Progenitor cell of endocrine pancreas (in vitro differentiated cells): ENCODE measurements around the gene ITPR2. TPM values are rescaled to one million over a fixed set of nuclear protein-coding genes. Genes with fewer than 3 reads are reported as not detected.
"Not testable (repeated sequence)": the region's sequence is repeated elsewhere in the genome, so short reads cannot be mapped to it uniquely, and the experiment has no call there.

Experiments
- DNase-seq: peaks from one replicate; pipeline ENCODE4 v3.0.0; 2021; ENCODE audit warnings: low spot score; ENCODE audit not compliant: unreplicated experiment
- H3K27ac Mint-ChIP-seq: 2 replicates; pipeline ENCODE4 v1.8.0; 2021; ENCODE audit warnings: mild to moderate bottlenecking, moderate library complexity, mixed read lengths
- H3K27me3 Mint-ChIP-seq: 2 replicates; pipeline ENCODE4 v1.8.0; 2021; ENCODE audit warnings: mixed read lengths
- H3K36me3 Mint-ChIP-seq: 2 replicates; pipeline ENCODE4 v1.8.0; 2022; ENCODE audit warnings: mixed read lengths; ENCODE audit not compliant: insufficient read depth
- H3K4me1 Mint-ChIP-seq: 2 replicates; pipeline ENCODE4 v1.8.0; 2021; ENCODE audit warnings: low read depth, mixed read lengths
- H3K4me3 Mint-ChIP-seq: 2 replicates; pipeline ENCODE4 v1.8.0; 2021; ENCODE audit warnings: low read depth, mild to moderate bottlenecking, moderate library complexity, mixed read lengths
- H3K9me3 Mint-ChIP-seq: 2 replicates; pipeline ENCODE4 v1.8.0; 2021; ENCODE audit warnings: low read depth, mixed read lengths
- CTCF ChIP-seq: fragments of 200-600 bp; sonication (generic); IDR thresholded peaks from one replicate; pipeline ENCODE4 v1.5.0; 2021; ENCODE audit warnings: antibody characterized with exemption, mild to moderate bottlenecking; ENCODE audit not compliant: unreplicated experiment
- total RNA-seq: library from RNA; stranded (reverse); gene quantifications from 2 replicates; pipeline ENCODE4 v1.2.1, GENCODE V29; 2021

The ITPR2 gene
- total RNA-seq, 1 donor from 2014 or later = 72.4 TPM

- Mint-ChIP-seq H3K36me3 (peaks cover 21% of the 10 kb centered on the region), H3K9me3 (peaks cover 6% of the 10 kb centered on the region)
- no peak for TF ChIP-seq CTCF
Measured at GRCh38 chr12:26648066-26648465, 184.9 kb downstream of the ITPR2 start.

DNA sequence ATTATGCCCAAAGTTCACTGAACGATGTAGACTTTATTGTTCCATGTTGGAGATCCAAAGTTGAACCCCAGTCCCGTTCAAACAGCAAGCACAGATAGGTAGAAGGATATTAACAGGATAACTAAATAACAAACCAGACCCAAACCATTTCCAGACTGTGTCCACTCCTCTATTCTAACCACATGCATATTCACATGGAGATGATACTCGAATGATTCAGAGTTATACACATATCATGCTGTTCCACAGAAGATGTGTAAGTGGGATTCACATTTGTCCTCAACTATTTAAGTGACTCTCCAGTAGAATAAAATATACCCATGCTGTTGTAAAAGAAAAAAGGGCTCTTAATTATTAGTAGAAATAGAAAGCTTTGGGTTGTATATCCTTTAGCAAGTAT is 185.9 kb downstream of the ITPR2 start:
- Mint-ChIP-seq H3K36me3 (peaks cover 20% of the 10 kb centered on the region), H3K27ac (no peak overlapping the region), H3K4me1 (peaks cover 5% of the 10 kb centered on the region), H3K27me3 (no peaks in the 10 kb centered on the region), H3K9me3 (peaks cover 6% of the 10 kb centered on the region), H3K4me3 (no peak overlapping the region)
- no peak for DNase-seq
- TF ChIP-seq CTCF = no peak

More at GRCh38 chr12:26648066-26648465, 184.9 kb downstream of the ITPR2 start:
- H3K27me3 Mint-ChIP-seq = no peaks in the 10 kb centered on the region
- DNase-seq = no peak
- no peak overlapping the region for H3K4me3 Mint-ChIP-seq
- no peak overlapping the region for H3K27ac Mint-ChIP-seq
- H3K4me1 Mint-ChIP-seq = peaks cover 5% of the 10 kb centered on the region

DNA sequence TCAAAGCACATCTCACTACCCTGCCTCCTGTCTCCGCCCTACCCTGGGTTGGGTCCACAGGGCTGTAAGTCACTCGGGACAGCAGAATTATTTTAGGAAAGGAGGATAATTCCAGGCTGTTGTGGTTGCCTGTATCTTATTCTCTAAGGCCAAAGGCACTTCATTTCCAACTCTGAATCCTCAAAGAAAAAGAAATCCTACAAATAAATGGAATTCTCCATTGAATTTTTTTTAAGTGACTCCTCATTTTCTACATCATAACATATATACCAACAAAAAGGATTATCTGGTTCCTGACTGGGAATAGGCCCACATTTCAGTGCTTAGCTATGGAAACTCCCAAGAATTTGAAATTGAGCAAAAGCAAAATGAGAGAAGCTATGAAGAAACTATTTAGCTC is 186.4 kb downstream of the ITPR2 start:
- no peak overlapping the region for H3K4me3 Mint-ChIP-seq
- peaks cover 17% of the 10 kb centered on the region for H3K36me3 Mint-ChIP-seq
- no peak for TF ChIP-seq CTCF
- H3K4me1 Mint-ChIP-seq = peaks cover 5% of the 10 kb centered on the region
- H3K9me3 Mint-ChIP-seq = peaks cover 6% of the 10 kb centered on the region
- no peaks in the 10 kb centered on the region for H3K27me3 Mint-ChIP-seq
- H3K27ac Mint-ChIP-seq = no peak overlapping the region
- no peak for DNase-seq

- not testable (repeated sequence) for H3K4me3 Mint-ChIP-seq, H3K9me3 Mint-ChIP-seq, H3K27ac Mint-ChIP-seq, H3K36me3 Mint-ChIP-seq, DNase-seq, H3K4me1 Mint-ChIP-seq, H3K27me3 Mint-ChIP-seq
Measured at GRCh38 chr12:26644376-26644775, 188.6 kb downstream of the ITPR2 start.

DNA sequence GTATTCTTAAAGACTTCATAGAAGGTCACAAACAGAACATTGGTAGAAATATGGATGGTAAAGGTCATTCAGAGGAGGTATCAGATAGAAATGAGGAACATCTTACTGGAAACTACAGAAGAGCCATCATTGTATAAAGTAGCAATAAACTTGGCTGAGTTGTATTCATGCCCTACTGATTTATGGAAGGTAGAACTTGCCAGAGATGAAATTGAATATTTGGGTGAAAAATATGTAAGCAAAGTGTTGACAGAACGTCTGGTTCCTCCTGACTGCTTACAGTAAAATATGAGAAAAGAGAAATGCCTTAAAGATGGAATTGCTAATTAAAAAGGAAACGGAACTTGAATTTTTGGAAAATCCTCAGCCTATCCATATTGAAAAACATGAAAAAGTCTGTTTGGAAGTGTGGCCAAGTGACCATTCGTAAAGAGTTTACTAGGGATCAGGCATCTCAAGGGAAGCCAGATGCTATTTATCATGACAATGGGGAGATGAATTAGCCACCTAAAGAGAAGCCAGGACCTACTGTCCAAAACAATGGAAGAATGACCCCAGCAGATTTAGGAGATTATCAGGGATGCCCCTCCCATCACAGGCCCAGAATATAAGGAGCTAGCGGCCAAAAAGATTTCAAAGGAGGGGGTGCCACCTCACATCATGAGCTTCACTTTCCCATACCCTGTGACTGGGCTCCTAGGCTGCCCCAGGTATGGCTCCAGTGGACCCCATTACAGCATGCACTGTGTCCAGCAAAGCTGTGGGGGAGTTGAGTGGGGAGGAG is 189.3 kb downstream of the ITPR2 start:
- no peaks in the 10 kb centered on the region for H3K27me3 Mint-ChIP-seq

More for the DNA sequence above, 189.3 kb downstream of the ITPR2 start:
- Mint-ChIP-seq H3K4me3 (no peak overlapping the region), H3K27ac (no peak overlapping the region), H3K9me3 (no peaks in the 10 kb centered on the region), H3K36me3 (peaks cover 5% of the 10 kb centered on the region), H3K4me1 (peaks cover 1% of the 10 kb centered on the region)
- TF ChIP-seq CTCF = no peak
- DNase-seq = no peak
